ENCODE data around the gene EFS. TPM values are rescaled to one million over a fixed set of nuclear protein-coding genes. Genes with fewer than 3 reads are reported as not detected.

Gene EFS
- total RNA-seq, 1 experiment from 2014 or later, result 0.05 TPM

GRCh38 chr14:23359722-23360447 lies 5.1 kb downstream of the EFS start:
- DNase-seq (ENCODE audit: extremely low read depth, low read depth), result no peak

DNA sequence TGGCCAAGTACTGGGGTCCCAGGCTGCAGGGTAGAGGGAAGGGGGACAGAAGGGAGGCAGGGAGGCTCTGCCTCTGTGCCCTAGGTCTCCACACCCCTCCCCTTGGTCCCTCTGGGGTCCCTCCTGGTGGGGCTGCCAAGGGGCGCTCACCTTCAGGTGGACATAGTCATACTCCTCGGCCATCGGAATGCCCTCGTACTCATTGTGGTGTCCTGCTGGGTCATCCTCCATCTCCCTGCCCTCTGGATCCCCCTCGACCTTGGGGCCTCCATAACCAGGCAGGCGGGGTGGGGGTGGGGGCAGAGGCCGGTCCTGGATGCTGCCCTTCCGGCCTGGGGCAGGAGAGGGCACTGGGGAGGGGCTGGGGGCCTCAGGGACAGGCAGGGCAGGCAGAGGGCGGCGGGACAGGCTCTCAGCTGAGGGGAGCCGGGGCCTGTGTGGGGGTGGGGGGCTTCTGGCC lies 5.8 kb downstream of the EFS start:
- DNase-seq (ENCODE audit: extremely low read depth, low read depth), result no peak

DNA sequence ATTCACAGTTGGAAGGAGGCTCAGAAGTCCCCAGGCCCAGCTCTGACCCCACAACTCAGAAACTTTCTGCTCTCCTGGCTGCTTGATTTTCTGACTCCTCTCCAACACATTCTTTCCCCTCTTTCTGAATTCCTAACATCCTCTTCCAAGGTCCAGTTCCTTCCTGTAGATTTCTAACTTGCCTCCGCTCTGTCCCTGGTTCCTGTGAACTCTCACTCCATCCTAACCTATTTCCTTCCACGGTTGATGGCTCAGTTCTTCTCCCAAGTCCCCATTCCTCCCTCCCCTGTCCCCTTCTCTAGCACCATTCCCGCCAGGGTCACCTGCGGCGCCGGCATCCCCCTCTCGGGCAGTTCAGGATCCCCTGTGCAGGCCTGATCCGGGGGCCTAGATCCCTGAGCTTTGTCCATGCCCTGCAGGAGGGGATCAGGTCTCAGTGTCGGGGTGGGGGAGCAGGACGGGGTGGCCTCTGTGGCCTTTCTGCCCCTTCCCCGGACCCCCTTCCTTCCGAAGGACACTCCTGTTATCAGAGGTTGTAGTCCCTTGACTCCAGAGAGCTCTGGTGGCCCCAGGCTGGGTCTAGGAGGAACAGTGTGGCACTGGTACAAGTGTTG lies 6.3 kb downstream of the EFS start:
- no peak for DNase-seq (ENCODE audit: extremely low read depth, low read depth)

- no peak for DNase-seq (ENCODE audit: extremely low read depth, low read depth)
Observed at GRCh38 chr14:23358042-23358441, 6.9 kb downstream of the EFS start.

DNA sequence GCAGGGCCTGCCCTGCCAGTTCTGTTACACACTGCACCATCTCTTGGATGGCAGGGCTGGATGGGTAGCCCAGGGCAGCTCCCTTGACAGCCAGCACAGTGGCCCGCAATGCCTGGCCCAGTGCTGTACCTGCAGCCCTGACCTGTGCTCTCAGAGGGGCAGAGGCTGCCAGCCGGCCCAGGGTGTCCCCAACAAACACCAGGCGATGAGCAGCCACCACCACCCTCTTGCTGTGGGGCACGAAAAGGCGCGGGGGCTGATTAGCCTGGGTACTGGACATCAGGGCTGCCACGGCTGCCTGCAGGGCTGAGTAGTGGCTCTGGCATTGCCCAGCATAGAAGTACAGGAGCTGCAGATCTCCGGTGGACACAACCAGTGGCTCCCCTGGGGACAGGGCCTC lies 7.7 kb downstream of the EFS start:
- no peak for DNase-seq (ENCODE audit: extremely low read depth, low read depth)

DNA sequence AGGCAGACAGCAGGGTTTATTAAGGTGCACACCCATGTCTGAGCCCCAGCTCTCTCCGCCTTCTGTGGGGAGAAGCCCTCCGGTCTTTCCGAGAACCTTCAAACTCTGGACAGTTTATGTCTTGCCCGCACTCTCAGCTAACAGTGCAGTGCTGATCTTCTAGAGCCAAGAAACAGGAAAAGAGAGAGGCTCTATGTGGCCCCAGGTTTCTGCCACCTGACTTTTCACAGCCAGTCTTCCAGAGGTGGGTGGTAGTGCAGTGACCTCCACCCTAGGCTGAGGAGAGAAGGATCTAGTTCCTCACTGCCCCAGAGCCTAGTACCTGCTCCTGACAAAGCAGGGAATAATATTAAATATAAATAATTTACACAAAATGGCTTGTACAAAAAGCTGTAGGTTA lies 8.3 kb downstream of the EFS start:
- no peak for DNase-seq (ENCODE audit: extremely low read depth, low read depth)

DNA sequence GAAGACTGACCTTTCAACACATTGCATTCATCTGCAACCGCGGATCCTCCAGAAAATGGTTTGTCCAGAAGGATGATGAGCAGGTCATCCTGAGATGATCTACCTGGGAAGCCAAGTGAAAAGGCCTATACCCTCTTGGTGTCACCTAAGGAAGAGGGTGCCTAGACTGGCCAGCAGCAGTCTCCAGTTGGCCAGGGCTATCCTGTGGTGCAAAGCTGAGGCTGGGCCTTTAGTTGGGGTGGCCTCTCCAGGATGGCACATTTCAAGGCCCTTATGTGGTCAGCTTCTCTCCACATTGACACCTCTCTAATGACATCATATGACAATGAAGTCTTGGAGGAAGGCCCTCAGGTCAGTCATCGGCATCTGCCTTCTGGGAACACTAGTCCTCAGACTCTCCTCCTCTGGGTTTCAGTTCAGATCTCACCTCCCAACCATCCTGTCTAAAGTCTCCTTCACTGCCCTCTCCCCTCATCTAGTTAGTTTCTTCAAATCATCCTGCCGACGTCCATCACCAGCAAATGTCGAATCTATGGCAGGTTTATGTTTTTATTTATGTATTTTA lies 9.0 kb downstream of the EFS start:
- DNase-seq (ENCODE audit: extremely low read depth, low read depth), result no peak

- DNase-seq (ENCODE audit: extremely low read depth, low read depth), result no peak
Observed at GRCh38 chr14:23354990-23355389, 10.0 kb downstream of the EFS start.

- DNase-seq (ENCODE audit: extremely low read depth, low read depth), result no peak
Observed at GRCh38 chr14:23353433-23353780, 11.6 kb downstream of the EFS start.

DNA sequence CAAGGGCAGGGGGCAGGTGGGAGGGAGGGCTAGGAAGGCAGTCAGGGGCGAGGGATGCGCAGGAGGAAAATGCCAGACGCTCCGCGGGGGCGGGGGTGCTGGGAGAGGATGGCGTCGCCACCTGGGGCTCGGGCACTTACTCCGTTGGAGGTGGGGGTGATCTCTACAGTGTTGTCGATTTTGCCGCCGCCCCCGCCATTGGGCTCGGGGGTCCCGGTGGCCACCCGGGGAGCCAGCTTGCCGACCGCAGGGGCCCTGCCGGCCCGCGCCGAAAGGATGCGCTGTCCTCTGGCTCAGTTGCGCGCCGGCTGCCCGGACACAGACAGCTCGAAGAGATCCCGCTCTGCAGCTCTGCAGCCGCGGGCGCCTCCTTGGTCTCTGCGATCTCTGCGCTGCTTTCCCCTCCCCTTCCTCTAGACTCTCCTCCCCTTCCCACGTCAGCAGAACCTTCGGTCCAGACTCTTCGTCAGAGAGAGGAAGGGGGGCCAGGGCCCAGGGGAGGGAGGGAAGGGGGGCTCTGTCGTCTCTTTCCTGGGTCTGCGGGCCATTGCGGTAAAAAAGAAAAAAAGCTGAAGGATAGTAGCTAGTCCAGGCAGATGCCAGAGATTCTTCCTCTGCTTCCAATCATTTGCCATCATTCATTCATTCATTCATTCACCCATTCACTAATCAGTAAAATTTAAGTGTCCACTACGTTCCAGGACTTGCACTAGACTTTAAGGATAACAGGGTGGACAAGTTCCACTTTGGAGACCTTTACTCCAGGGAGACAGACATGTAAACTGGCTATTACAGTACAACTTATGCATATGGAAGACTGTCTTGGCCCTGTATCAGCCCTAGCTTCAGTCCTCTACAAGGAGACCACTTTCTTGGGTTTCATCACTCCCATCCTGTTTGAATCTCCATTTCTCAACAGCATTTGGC lies 12.2 kb downstream of the EFS start, which contains the start of gene SLC22A17:
Gene SLC22A17, minus strand, starts transcription at position 382 of the 927 bp plus-strand sequence.
- DNase-seq (ENCODE audit: extremely low read depth, low read depth), result peak; percentile 43

DNA sequence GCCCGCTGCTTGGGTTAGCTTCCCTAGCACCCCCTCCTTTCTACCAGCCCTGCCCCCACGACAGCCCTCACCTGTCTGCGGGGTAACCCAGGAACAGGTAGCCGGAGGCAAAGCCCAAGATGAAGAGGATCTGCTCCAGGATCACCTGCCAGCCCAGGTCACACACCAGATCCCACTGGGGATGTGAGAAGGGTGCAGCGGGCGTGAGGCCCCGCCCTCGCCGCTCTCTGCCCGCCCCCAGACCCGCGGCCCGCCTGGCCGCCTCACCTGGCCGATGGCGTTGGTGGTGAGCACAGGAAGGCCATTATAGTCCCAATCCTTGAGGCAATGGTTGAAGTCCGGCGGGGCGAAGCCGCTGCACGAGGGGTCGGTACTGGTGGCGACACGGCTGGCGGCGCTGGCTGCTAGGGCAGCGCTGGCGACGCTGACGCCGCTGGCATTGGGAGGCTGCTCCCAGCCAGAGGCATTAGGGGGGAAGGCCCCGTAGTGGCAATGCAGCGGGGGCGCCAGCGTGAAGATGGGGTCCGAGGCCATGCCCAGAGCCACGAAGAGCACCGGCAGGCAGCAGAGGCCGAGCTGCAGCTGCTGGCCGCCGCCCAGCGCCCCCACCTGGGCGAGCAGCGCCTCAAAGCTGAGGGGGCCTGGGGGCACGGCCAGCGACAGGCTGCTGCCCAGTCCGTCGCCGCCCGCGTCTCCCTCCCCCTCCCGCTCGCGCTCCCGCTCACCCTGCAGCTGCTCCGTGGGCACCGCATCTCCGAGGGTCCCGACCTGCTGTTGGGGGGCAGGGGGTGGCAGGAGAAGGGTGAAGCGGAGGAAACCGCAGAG lies 13.1 kb downstream of the EFS start:
- DNase-seq (ENCODE audit: extremely low read depth, low read depth), result no peak

- no peak for DNase-seq (ENCODE audit: extremely low read depth, low read depth)
Observed at GRCh38 chr14:23349156-23349845, 15.7 kb downstream of the EFS start.

GRCh38 chr14:23348297-23348655 lies 16.7 kb downstream of the EFS start:
- no peak for DNase-seq (ENCODE audit: extremely low read depth, low read depth)

- DNase-seq (ENCODE audit: extremely low read depth, low read depth), result no peak
Observed at GRCh38 chr14:23347406-23348296, 17.3 kb downstream of the EFS start.

GRCh38 chr14:23346693-23347405 lies 18.1 kb downstream of the EFS start:
- no peak for DNase-seq (ENCODE audit: extremely low read depth, low read depth)

GRCh38 chr14:23345987-23346692 lies 18.8 kb downstream of the EFS start:
- no peak for DNase-seq (ENCODE audit: extremely low read depth, low read depth)

DNA sequence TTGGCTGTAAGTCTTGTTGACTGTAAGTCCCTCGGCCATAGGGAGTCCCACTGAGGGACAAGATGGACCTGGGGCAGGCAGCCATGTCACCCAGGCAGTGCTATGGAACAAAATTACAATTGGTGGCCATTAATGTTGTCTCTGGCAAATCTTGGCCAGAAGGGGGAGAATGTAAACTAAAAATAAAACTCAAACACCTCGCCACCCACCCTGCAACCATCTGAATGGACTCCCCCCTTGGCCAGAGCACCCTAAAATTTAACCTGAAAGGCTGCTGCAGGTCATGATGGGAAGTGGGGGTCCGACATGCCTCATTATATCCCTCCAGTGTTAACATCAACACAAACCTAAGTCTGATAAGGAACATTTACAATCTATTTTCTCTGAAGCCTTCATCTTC lies 20.5 kb downstream of the EFS start:
- no peak for DNase-seq (ENCODE audit: extremely low read depth, low read depth)
